ENCODE measurements around the gene YPEL2. TPM values are rescaled to one million over a fixed set of nuclear protein-coding genes. Genes with fewer than 3 reads are reported as not detected.

Gene YPEL2
- total RNA-seq, 2 experiments from 2014 or later, result 24.0 to 25.3 TPM

DNA sequence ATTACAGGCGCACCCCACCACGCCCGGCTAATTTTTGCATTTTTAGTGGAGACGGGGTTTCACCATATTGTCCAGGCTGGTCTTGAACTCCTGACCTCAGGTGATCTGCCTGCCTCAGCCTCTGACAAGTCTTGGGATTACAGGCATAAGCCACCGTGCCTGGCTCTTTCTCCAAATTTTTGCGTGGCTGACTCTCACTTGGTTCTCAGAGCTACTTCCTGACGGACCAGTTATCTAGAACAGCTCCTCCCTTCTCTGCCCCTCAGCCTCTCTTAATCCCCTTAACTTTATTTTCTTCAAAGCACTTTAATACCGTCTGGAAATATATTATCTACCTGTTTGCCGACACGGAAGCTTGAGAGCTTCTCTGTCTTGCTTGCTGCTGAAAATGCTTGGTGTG lies 4.2 kb downstream of the YPEL2 start:
- POLR2A ChIA-PET, result interaction anchor here (1.2 to 1.3 kb wide), 2 partner anchors 26 to 31 kb away, joined by 3 read pairs; no protein-coding TSS in a partner anchor
- no peak for ATAC-seq (ENCODE audit: low read depth)
- peaks cover 9% of the 10 kb centered on the region for H3K36me3 Mint-ChIP-seq
- no peak overlapping the region for H3K4me3 Mint-ChIP-seq
- H3K27me3 Mint-ChIP-seq, result no peaks in the 10 kb centered on the region
- no peak overlapping the region for H3K27ac Mint-ChIP-seq
- peaks cover 32% of the 10 kb centered on the region for H3K4me1 Mint-ChIP-seq
- no peaks in the 10 kb centered on the region for H3K9me3 Mint-ChIP-seq
- DNase-seq, result no peak

GRCh38 chr17:59337741-59338299 lies 6.4 kb downstream of the YPEL2 start:
- ATAC-seq (ENCODE audit: low read depth) (no peak), DNase-seq (no peak)
- no peak overlapping the region for H3K4me3 Mint-ChIP-seq
- POLR2A ChIA-PET, result no interaction called here
- peaks cover 40% of the 10 kb centered on the region for H3K4me1 Mint-ChIP-seq
- peaks cover 8% of the 10 kb centered on the region for H3K36me3 Mint-ChIP-seq
- no peaks in the 10 kb centered on the region for H3K27me3 Mint-ChIP-seq
- no peak overlapping the region for H3K27ac Mint-ChIP-seq
- no peaks in the 10 kb centered on the region for H3K9me3 Mint-ChIP-seq

- peaks cover 7% of the 10 kb centered on the region for H3K36me3 Mint-ChIP-seq
- POLR2A ChIA-PET, result interaction anchor here (0.5 kb wide), 1 partner anchor 28 kb away, joined by 4 read pairs; no protein-coding TSS in a partner anchor
- peaks cover 40% of the 10 kb centered on the region for H3K4me1 Mint-ChIP-seq
- H3K27me3 Mint-ChIP-seq, result no peaks in the 10 kb centered on the region
- no peak overlapping the region for H3K27ac Mint-ChIP-seq
- DNase-seq (no peak), ATAC-seq (ENCODE audit: low read depth) (no peak)
- no peak overlapping the region for H3K4me3 Mint-ChIP-seq
- H3K9me3 Mint-ChIP-seq, result no peaks in the 10 kb centered on the region
Observed at GRCh38 chr17:59338498-59338897, 7.0 kb downstream of the YPEL2 start.

- POLR2A ChIA-PET, result no interaction called here
- no peak for ATAC-seq (ENCODE audit: low read depth)
Observed at GRCh38 chr17:59341922-59342321, 10.5 kb downstream of the YPEL2 start.

DNA sequence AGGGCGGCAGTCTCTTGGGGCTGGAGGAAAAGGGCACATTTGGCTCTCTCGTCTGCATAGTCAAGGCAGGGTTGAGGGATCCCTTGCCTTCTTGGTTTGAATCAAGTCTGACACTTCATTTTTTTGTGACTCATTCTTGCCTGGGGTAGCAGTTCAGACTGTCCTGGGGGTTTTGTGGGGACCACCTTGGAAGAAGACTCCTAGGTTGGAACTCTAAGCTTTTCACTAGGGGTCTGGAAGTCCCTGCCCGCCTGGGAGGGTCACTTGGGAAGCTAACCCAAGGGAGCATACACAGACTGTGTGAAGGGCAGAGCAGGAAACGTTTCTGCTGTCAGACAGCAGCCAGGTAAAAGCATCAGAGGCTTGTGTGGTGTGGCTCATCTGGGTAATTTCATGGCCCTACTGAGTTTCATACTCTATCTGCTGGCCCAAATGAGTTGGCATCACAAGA lies 11.3 kb downstream of the YPEL2 start:
- Mint-ChIP-seq H3K4me3 (no peak overlapping the region), H3K4me1 (peaks cover 39% of the 10 kb centered on the region)

More at GRCh38 chr17:59341922-59342321, 10.5 kb downstream of the YPEL2 start:
- H3K36me3 Mint-ChIP-seq, result peaks cover 11% of the 10 kb centered on the region
- H3K27me3 Mint-ChIP-seq, result no peaks in the 10 kb centered on the region
- H3K4me1 Mint-ChIP-seq, result peaks cover 39% of the 10 kb centered on the region
- no peak for DNase-seq
- H3K27ac Mint-ChIP-seq, result peak overlapping the region; percentile 62
- H3K4me3 Mint-ChIP-seq, result no peak overlapping the region
- no peaks in the 10 kb centered on the region for H3K9me3 Mint-ChIP-seq

GRCh38 chr17:59345476-59345875 lies 14.0 kb downstream of the YPEL2 start:
- no peaks in the 10 kb centered on the region for H3K9me3 Mint-ChIP-seq
- ATAC-seq (ENCODE audit: low read depth) (no peak), DNase-seq (no peak)
- peaks cover 8% of the 10 kb centered on the region for H3K36me3 Mint-ChIP-seq
- POLR2A ChIA-PET, result interaction anchor here (2.4 kb wide), 1 partner anchor 13 kb away, joined by 9 read pairs; no protein-coding TSS in a partner anchor
- H3K4me3 Mint-ChIP-seq, result no peak overlapping the region
- peaks cover 35% of the 10 kb centered on the region for H3K4me1 Mint-ChIP-seq
- no peaks in the 10 kb centered on the region for H3K27me3 Mint-ChIP-seq
- no peak overlapping the region for H3K27ac Mint-ChIP-seq

More for the DNA sequence above, 11.3 kb downstream of the YPEL2 start:
- H3K27ac Mint-ChIP-seq, result peak overlapping the region; percentile 2
- H3K36me3 Mint-ChIP-seq, result peaks cover 11% of the 10 kb centered on the region
- H3K27me3 Mint-ChIP-seq, result no peaks in the 10 kb centered on the region
- H3K9me3 Mint-ChIP-seq, result no peaks in the 10 kb centered on the region
- ATAC-seq (ENCODE audit: low read depth) (peak; percentile 74), DNase-seq (no peak)
- POLR2A ChIA-PET, result interaction anchor here (1.4 to 2.0 kb wide), 2 partner anchors 10 to 20 kb away, joined by 3 to 5 read pairs; no protein-coding TSS in a partner anchor

DNA sequence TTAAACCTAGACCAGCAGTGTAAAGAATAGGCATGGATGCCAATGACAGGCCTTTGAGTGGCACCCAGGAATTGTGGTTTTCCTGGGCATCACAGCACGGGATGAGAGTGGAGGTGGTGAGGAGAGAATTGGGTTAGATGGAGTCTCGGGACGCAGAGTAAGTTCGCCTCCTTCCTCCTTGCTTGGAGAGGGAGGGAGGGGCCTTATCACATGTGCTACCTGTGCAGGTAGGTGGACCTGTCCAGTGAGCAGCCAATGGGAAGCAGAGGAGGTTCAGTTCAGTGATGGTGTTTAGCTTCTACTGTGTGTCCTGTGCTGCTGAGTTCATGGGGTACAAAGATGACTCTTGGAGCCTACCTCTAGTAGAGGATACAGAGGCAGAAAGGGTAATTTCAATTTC lies 14.9 kb downstream of the YPEL2 start:
- Mint-ChIP-seq H3K4me1 (peaks cover 35% of the 10 kb centered on the region), H3K36me3 (peaks cover 8% of the 10 kb centered on the region)
- POLR2A ChIA-PET, result interaction anchor here (2.4 kb wide), 1 partner anchor 13 kb away, joined by 9 read pairs; no protein-coding TSS in a partner anchor

DNA sequence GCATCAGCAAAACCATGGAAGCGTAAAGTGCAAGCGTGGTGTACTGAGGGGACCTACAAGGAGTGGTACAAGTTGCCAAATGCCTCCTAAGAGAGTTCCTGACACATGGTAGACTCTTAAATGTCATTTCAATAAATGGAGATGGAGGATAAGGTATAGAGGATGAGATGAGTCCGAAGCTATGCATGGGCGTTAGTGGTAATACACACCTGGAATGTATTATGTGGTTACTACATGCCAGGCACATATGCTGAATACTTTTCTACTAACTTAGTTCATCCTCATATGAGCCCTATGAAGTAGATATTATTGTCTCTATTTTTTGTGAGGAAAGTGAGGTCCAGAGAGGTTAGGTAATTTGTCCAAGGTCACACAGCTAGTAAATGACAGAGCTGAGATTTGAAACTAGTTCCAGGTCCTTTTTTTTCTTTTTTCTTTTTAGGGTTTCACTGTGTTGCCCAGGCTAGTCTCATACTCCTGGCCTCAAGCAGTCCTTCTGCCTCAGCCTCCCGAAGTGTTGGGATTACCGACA lies 15.5 kb downstream of the YPEL2 start:
- no peak overlapping the region for H3K27ac Mint-ChIP-seq
- peaks cover 37% of the 10 kb centered on the region for H3K4me1 Mint-ChIP-seq
- POLR2A ChIA-PET, result interaction anchor here (1.0 to 2.4 kb wide), 2 partner anchors 14 to 15 kb away, joined by 3 to 9 read pairs; no protein-coding TSS in a partner anchor
- H3K4me3 Mint-ChIP-seq, result no peak overlapping the region
- no peaks in the 10 kb centered on the region for H3K9me3 Mint-ChIP-seq
- peaks cover 8% of the 10 kb centered on the region for H3K36me3 Mint-ChIP-seq
- no peaks in the 10 kb centered on the region for H3K27me3 Mint-ChIP-seq
- DNase-seq (no peak), ATAC-seq (ENCODE audit: low read depth) (no peak)

More for the DNA sequence above, 14.9 kb downstream of the YPEL2 start:
- no peaks in the 10 kb centered on the region for H3K9me3 Mint-ChIP-seq
- no peak for DNase-seq
- no peak for ATAC-seq (ENCODE audit: low read depth)
- H3K4me3 Mint-ChIP-seq, result no peak overlapping the region
- no peaks in the 10 kb centered on the region for H3K27me3 Mint-ChIP-seq
- H3K27ac Mint-ChIP-seq, result no peak overlapping the region

- H3K36me3 Mint-ChIP-seq, result peaks cover 8% of the 10 kb centered on the region
- H3K27ac Mint-ChIP-seq, result no peak overlapping the region
- H3K9me3 Mint-ChIP-seq, result no peaks in the 10 kb centered on the region
- DNase-seq, result no peak
- H3K27me3 Mint-ChIP-seq, result no peaks in the 10 kb centered on the region
- H3K4me1 Mint-ChIP-seq, result peaks cover 37% of the 10 kb centered on the region
- no peak for ATAC-seq (ENCODE audit: low read depth)
- POLR2A ChIA-PET, result interaction anchor here (1.3 kb wide), 1 partner anchor 15 kb away, joined by 7 read pairs; no protein-coding TSS in a partner anchor
- no peak overlapping the region for H3K4me3 Mint-ChIP-seq
Observed at GRCh38 chr17:59347975-59348391, 16.5 kb downstream of the YPEL2 start.

GRCh38 chr17:59349178-59349577 lies 17.7 kb downstream of the YPEL2 start:
- no peaks in the 10 kb centered on the region for H3K27me3 Mint-ChIP-seq
- peaks cover 14% of the 10 kb centered on the region for H3K36me3 Mint-ChIP-seq
- H3K27ac Mint-ChIP-seq, result no peak overlapping the region
- H3K9me3 Mint-ChIP-seq, result no peaks in the 10 kb centered on the region
- POLR2A ChIA-PET, result interaction anchor here (0.6 to 1.3 kb wide), 3 partner anchors 9 to 426 kb away, joined by 3 to 7 read pairs (median 4); no protein-coding TSS in a partner anchor
- peaks cover 33% of the 10 kb centered on the region for H3K4me1 Mint-ChIP-seq
- DNase-seq (no peak), ATAC-seq (ENCODE audit: low read depth) (no peak)
- no peak overlapping the region for H3K4me3 Mint-ChIP-seq

DNA sequence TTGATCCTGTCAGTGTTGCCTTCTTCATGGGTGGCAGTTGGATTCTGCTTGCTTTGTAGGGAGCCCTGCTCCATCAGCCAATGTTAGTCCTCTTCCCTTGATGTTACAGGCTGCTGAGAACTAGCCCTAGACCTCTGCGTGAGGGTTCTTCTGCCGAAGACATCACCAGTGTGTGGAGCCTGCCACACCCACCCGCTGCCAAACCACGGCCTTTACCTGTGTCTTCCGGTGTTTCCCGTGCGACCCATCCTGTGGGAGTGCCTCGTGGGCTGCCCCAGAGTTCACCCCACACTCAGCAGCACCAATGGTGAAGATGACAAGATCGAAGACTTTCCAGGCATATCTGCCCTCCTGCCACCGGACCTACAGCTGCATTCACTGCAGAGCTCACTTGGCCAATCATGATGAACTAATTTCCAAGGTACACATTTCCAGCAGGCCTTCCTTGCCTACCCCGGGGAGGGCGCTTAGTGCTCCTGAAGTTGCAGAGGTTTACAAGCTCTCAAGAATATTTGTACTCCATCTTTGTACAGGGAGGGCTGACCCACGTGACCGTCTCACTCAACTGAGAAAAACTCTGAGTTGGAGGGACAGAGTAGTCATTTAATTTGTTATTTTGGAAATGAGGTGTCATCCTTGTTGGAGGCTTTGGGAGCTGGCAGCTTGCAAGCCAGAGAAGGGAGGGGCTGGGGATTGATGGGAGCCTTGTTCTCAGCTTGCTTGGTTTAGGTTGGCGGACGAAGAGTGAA lies 21.8 kb downstream of the YPEL2 start:
- POLR2A ChIA-PET, result no interaction called here
- H3K27me3 Mint-ChIP-seq, result no peaks in the 10 kb centered on the region
- H3K9me3 Mint-ChIP-seq, result peaks cover 8% of the 10 kb centered on the region
- peak overlapping the region; percentile 41 for H3K4me3 Mint-ChIP-seq
- peak overlapping the region; percentile 5 for H3K27ac Mint-ChIP-seq
- DNase-seq (peak; percentile 56), ATAC-seq (ENCODE audit: low read depth) (peak; percentile 84)
- peaks cover 44% of the 10 kb centered on the region for H3K36me3 Mint-ChIP-seq
- H3K4me1 Mint-ChIP-seq, result peaks cover 44% of the 10 kb centered on the region

GRCh38 chr17:59353936-59354755 lies 22.7 kb downstream of the YPEL2 start:
- no peak overlapping the region for H3K4me3 Mint-ChIP-seq
- peaks cover 46% of the 10 kb centered on the region for H3K36me3 Mint-ChIP-seq
- DNase-seq (no peak), ATAC-seq (ENCODE audit: low read depth) (no peak)
- POLR2A ChIA-PET, result no interaction called here
- no peak overlapping the region for H3K27ac Mint-ChIP-seq
- peaks cover 8% of the 10 kb centered on the region for H3K9me3 Mint-ChIP-seq
- peaks cover 49% of the 10 kb centered on the region for H3K4me1 Mint-ChIP-seq
- H3K27me3 Mint-ChIP-seq, result no peaks in the 10 kb centered on the region

Measured in activated naive CD8-positive, alpha-beta T cell treated with anti-CD3 and anti-CD28 coated beads, Interleukin-2, amount 10 ng/mL, durations not matched to agents 7 days and 5 days (primary cell).